GM12875 (cell line): ENCODE measurements around the gene PTPRF.

Experiments
- H3K4me3 ChIP-seq: one replicate; pipeline ENCODE4 v1.5.1; 2011; ENCODE audit warnings: low read depth, low read length, control low read depth
- TF ChIP-seq, protein P1 (sequence below): IDR thresholded peaks from 2 replicates; pipeline ENCODE4 v1.5.1; 2011; ENCODE audit warnings: low read depth, mild to moderate bottlenecking, control low read depth, inconsistent platforms, low read length, moderate library complexity, borderline replicate concordance; ENCODE audit not compliant: insufficient read depth

Gene PTPRF

DNA sequence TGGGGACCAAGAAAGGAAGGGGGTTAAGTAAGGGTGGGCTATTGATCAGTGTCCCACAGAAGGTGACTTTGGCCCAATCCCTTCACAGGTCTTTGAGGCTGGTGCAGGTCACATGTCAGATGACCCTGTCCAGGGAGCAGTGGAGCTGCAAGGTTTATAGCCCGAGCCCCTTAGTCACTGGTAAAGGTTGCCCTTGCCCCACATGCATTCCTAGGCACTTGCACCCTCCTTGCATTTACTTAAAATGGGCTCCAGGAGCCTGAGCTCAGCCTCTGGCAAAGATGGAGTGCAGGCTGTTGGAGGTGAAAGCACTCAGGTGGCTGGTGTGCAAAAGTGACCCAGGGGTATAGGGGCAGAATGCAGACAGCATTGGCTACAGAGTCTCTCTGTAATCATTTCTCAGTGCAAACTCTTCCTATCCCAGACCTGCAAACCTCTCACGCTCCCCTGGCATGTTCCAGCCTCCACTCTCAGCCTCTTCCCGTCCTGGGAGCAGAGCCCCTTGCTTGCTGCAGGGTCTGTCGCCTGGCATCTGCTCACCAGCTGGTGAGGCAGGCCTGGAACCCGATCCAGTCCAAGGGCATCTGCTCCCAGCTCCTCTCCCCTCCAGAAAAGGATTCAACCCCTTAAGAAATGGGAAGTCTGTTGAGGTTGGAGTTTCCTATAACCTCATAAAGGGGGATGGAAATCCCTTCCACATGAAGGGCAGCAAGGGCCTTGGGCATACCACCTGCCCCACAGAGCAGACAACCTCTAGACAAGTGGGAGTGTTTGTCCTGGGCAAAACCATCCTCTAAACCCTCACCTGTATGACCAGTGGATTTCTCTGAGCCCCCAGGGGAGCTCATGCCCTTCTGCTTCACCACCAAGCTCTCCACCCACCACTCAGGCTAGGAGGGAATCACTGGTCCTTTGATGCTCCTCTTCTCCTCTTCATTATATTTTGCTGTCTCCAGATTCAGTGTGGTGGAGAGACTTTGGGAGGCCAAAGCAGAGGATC is 23.1 kb upstream of the PTPRF start:
- TF ChIP-seq, protein P1, sequence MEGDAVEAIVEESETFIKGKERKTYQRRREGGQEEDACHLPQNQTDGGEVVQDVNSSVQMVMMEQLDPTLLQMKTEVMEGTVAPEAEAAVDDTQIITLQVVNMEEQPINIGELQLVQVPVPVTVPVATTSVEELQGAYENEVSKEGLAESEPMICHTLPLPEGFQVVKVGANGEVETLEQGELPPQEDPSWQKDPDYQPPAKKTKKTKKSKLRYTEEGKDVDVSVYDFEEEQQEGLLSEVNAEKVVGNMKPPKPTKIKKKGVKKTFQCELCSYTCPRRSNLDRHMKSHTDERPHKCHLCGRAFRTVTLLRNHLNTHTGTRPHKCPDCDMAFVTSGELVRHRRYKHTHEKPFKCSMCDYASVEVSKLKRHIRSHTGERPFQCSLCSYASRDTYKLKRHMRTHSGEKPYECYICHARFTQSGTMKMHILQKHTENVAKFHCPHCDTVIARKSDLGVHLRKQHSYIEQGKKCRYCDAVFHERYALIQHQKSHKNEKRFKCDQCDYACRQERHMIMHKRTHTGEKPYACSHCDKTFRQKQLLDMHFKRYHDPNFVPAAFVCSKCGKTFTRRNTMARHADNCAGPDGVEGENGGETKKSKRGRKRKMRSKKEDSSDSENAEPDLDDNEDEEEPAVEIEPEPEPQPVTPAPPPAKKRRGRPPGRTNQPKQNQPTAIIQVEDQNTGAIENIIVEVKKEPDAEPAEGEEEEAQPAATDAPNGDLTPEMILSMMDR, result no peak
- no peak overlapping the region for H3K4me3 ChIP-seq

DNA sequence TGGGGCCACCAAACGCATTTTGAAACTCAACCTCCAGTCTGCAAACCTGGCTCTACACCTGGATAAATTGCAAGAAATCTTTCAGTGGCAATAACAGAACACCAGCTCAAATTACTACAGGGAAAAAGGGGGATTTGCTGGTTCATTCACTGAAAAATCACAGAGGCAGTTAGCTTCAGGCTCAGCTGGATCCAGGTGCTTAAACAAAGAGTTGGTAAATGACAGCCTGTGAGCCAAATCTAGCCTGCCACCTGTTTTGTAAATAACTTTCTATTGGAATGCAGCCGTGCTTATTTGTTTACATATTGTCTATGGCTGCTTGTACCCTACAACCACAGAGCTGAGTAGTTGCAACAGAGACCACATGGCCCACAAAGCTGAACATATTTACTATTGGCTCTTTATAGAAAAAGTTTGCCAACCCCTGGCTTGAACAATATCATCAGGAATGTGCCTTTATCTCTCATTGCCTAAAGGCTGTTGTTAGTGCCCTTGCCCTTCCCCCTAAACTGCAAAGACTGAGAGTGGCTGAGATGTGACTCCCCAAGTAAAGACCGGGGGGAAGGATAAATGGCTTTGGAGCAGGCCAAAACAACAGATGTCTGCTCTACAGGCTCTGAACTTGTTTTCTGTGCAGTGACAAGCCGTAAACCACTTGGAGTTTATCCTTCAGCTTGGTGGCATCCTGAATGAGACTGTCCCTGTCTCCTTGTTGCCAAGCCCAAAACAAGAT is 21.5 kb upstream of the PTPRF start:
- TF ChIP-seq, protein P1, result no peak
- no peak overlapping the region for H3K4me3 ChIP-seq

DNA sequence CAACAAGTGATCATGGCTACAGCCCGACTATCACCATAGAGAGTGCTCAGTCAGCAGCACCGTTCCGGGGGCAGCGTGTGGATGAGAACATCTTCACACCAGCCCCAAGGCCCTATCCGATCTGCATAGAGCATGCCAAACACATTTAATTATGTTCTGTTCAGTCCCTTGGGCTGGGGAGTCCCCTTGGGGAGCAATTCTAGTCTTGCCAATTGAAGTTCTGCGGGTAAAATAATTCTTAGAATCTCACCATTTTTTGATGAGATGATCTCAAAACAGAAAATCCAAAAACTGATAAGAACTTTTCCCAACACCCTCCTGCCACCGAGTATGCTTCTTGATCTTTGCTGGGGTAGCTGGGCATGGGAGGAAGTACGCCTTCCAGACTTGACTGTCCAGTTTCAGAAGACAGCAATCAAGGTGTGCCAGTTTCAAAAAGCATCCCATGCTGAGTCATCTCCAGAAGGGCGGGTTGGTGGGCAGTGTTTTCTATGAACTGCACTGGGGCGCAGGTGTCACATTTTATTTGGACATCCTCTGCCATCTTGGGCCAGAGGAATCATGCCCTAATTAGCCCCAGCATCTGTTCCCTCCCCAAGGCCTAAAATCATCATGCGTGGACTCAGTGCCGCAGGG is 20.8 kb upstream of the PTPRF start:
- TF ChIP-seq, protein P1, result no peak
- H3K4me3 ChIP-seq, result no peak overlapping the region

DNA sequence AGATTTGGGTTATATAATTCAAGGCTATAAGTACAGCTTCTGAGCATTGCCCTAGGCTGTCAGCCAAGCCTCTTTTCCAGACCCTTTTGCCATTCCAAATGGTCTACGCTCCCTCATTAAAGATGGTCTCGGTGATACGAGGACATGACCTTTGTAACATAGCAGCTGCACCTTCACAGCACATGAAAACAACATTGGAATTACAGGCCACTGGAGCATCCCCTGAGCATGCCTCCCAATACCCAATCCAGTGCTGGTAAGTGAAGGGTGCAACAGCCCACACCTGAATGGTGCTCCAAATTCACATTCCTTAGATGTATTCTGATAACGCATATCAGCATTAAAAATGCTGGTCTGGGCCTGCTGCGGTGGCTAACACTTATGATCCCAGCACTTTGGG is 20.1 kb upstream of the PTPRF start:
- no peak overlapping the region for H3K4me3 ChIP-seq
- TF ChIP-seq, protein P1, result no peak

DNA sequence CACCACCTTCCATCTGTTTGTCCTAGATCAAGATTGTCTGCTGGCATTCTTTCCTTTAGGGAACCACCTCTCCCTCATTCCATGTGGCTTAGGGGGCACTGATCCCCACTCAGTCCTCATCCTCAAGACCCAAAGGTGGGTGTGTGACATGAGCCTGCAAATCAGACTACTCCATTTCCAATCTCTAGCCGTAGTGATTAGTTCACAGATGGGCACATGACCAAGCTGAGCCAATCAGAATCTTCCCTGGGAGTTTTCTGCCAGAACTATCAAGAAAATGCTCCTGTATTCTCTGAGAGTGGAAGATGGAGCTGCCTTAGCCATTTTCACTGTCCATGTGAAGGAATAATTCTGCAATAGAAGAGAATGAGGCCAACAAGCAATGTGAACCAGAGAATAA is 19.3 kb upstream of the PTPRF start:
- no peak overlapping the region for H3K4me3 ChIP-seq
- TF ChIP-seq, protein P1, result no peak

DNA sequence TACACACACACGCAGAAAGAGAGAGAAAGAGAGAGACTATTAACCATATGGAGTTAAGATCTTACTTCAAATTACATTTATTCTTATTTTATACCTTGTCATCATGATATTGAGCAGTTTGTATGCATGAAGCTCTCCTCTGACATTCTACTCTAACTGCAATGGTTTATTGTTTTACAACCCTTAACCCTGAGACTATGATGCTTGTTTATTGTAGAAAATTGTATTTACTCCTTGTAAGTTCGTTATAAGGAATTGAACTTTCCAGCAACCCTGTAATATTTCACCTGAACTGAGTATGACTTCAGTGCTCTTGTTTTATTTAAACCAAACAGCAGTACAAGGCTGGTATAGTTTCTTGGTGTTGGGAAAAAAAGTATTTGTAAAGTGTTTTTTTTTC is 18.6 kb upstream of the PTPRF start:
- no peak overlapping the region for H3K4me3 ChIP-seq
- TF ChIP-seq, protein P1, result no peak

DNA sequence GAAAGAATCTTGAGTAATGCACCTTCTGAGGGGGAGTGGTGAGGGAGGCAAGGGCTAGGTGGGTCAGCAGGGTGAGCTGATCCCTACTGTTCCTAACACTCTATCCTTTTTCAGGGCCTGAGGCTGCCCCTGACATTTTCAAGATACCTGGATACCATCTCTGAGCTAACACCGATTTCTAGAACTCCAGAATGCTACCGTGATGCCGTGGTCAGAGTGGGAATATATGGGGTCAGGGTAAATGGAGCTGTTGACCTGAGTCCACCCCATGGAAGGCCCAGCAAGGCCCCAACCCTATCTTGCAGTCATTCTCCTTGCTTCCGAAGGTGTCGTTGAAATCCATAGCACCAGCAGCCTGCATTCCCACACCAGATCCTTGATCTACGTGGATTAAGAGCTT is 18.0 kb upstream of the PTPRF start:
- H3K4me3 ChIP-seq, result no peak overlapping the region
- TF ChIP-seq, protein P1, result no peak
